DOHH2 (cell line): ENCODE data around the gene WASF2.

ENCODE experiments used
- H3F3A ChIP-seq: fragments of 200-600 bp; sonication (generic), shearing (Covaris generic); 2 replicates; pipeline ENCODE4 v1.6.0; 2016; ENCODE audit warnings: antibody characterized with exemption, mild to moderate bottlenecking; ENCODE audit not compliant: control insufficient read depth, insufficient read depth
- H3K27ac ChIP-seq: fragments of 200-600 bp; sonication (generic); 2 replicates; pipeline ENCODE4 v1.5.1; 2014; ENCODE audit warnings: low read depth, mild to moderate bottlenecking, low read length, moderate library complexity
- H3K27me3 ChIP-seq: fragments of 200-600 bp; sonication (generic); 2 replicates; pipeline ENCODE4 v1.6.1; 2014; ENCODE audit warnings: mild to moderate bottlenecking, low read length, mixed read lengths; ENCODE audit not compliant: control insufficient read depth
- H3K36me3 ChIP-seq: fragments of 200-600 bp; sonication (generic); 2 replicates; pipeline ENCODE4 v1.6.1; 2014; ENCODE audit warnings: mild to moderate bottlenecking, low read length, moderate library complexity, mixed read lengths; ENCODE audit not compliant: control insufficient read depth
- H3K4me1 ChIP-seq: fragments of 200-600 bp; sonication (generic); 2 replicates; pipeline ENCODE4 v1.6.1; 2014; ENCODE audit warnings: mild to moderate bottlenecking, low read length, mixed read lengths; ENCODE audit not compliant: control insufficient read depth
- H3K4me2 ChIP-seq: fragments of 200-600 bp; sonication (generic); 2 replicates; pipeline ENCODE4 v1.6.0; 2014; ENCODE audit warnings: mild to moderate bottlenecking, low read length, moderate library complexity
- H3K4me3 ChIP-seq: fragments of 200-600 bp; sonication (generic); 2 replicates; pipeline ENCODE4 v1.5.1; 2014; ENCODE audit warnings: mild to moderate bottlenecking, low read length, mixed read lengths
- H3K79me2 ChIP-seq: fragments of 200-600 bp; sonication (generic); 2 replicates; pipeline ENCODE4 v1.6.1; 2014; ENCODE audit warnings: mild to moderate bottlenecking, low read length, mixed read lengths; ENCODE audit not compliant: control insufficient read depth
- H3K9me2 ChIP-seq: fragments of 200-600 bp; sonication (generic); replicated peaks from 2 replicates; pipeline ENCODE4 v1.6.1; 2014; ENCODE audit warnings: mild to moderate bottlenecking, low read length, mixed read lengths; ENCODE audit not compliant: control insufficient read depth
- H3K9me3 ChIP-seq: fragments of 200-600 bp; sonication (generic); 2 replicates; pipeline ENCODE4 v1.6.1; 2014; ENCODE audit warnings: antibody characterized with exemption, low read length, mixed read lengths; ENCODE audit not compliant: control insufficient read depth, insufficient read depth
- H4K20me1 ChIP-seq: fragments of 200-600 bp; sonication (generic); 2 replicates; pipeline ENCODE4 v1.6.0; 2014; ENCODE audit warnings: low read depth, mild to moderate bottlenecking, antibody characterized with exemption, low read length, moderate library complexity; ENCODE audit not compliant: control insufficient read depth, insufficient read depth
- CTCF ChIP-seq: fragments of 200-600 bp; sonication (generic); IDR thresholded peaks from one replicate; pipeline ENCODE4 v1.5.1; 2014; ENCODE audit warnings: antibody characterized with exemption, mild to moderate bottlenecking, low read depth, low read length; ENCODE audit not compliant: poor library complexity, severe bottlenecking
- EZH2phosphoT487 ChIP-seq: fragments of 200-600 bp; sonication (generic); IDR thresholded peaks from 2 replicates; pipeline ENCODE4 v1.6.1; 2017; ENCODE audit warnings: borderline replicate concordance, mild to moderate bottlenecking, antibody characterized with exemption, low read length, moderate library complexity, mixed read lengths

The WASF2 gene

DNA sequence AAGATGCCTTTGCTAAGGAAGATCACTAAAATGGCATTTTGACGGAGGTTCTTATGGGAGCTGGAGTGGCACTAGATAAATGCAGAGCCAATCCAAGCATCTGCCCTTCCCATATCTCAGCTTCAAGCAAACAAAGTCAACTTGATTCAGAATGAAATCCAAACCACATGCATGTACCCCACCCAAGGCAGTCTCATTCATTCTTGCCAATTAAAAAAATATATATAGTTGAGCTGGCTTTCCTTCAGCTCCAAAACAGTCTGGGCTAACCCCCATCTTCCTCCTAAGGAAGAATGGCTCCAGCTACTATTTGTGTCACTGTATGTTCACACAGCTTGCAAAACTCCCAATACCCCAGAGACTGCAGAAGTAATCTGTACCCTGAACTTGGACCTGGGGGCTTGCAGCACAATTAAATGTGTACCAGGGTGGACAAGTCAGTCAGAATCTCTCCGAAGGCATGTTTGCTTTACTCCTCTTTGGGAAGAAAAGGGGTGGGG, 62.1 kb downstream of the WASF2 start:
- no peaks in the 10 kb centered on the region for H3K27me3 ChIP-seq
- peaks cover 70% of the 10 kb centered on the region for H3K79me2 ChIP-seq
- no peak overlapping the region for H3K4me3 ChIP-seq
- peaks cover 39% of the 10 kb centered on the region for H3K36me3 ChIP-seq
- 0 out of 2 replicates have a peak, but pooled peaks cover 5% of the 10 kb centered on the region for H3F3A ChIP-seq
- H3K4me2 ChIP-seq: no peak overlapping the region
- no peak overlapping the region for H3K27ac ChIP-seq
- no peaks in the 10 kb centered on the region for H3K9me3 ChIP-seq
- H3K4me1 ChIP-seq: peaks cover 56% of the 10 kb centered on the region
- TF ChIP-seq CTCF (no peak), EZH2phosphoT487 (no peak)
- H4K20me1 ChIP-seq: no peaks in the 10 kb centered on the region; the same call in 1 of the 2 replicates
- no peaks in the 10 kb centered on the region for H3K9me2 ChIP-seq

DNA sequence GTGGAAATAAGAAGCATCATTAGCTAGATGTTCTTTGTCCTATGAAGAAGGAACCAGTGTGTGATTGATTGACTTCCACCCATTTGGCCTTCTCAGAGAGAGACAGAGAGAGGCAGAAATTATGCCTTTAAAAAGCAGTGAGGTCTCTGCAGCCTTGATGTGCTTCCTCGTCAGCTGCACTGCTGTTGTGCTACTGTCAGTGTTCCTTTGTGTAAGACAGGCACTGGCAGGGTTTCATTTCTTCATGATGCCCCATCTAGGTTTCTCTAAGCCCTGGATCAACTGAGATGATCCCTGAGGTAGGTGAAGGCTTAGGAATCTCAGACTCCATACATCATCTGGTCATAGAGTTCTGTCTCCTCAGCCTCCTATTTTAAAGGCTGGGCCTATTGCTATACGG, 62.6 kb downstream of the WASF2 start:
- Histone ChIP-seq H3K27ac (no peak overlapping the region), H3K4me2 (no peak overlapping the region), H4K20me1 (no peaks in the 10 kb centered on the region; the same call in 1 of the 2 replicates), H3K9me2 (no peaks in the 10 kb centered on the region), H3K79me2 (peaks cover 70% of the 10 kb centered on the region), H3K4me1 (peaks cover 52% of the 10 kb centered on the region), H3F3A (0 out of 2 replicates have a peak, but pooled peaks cover 5% of the 10 kb centered on the region), H3K4me3 (no peak overlapping the region), H3K9me3 (no peaks in the 10 kb centered on the region), H3K36me3 (peaks cover 39% of the 10 kb centered on the region), H3K27me3 (no peaks in the 10 kb centered on the region)
- no peak for TF ChIP-seq CTCF
- TF ChIP-seq EZH2phosphoT487: no peak

DNA sequence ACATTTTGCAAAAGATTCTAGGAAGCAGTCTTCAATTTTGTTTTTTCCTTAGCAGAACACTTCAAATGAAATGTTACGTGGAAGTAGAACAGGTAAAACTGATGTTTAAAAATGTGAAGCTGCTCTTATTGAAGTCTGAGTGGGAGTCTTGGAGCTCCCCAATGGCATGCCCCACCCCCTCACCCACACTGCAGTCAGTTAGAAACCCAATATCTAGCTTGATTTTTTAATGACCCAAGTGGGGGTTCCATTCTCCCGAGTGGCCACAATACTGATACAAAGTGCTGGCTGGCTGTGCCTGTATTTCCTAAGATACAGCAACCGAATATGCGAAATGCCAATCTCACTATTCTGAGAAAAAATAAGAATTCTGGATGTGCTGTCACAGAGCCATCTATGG, 66.3 kb downstream of the WASF2 start:
- Histone ChIP-seq H4K20me1 (no peaks in the 10 kb centered on the region), H3K4me3 (no peak overlapping the region), H3K4me2 (no peak overlapping the region), H3K27ac (no peak overlapping the region), H3K9me3 (no peaks in the 10 kb centered on the region), H3K9me2 (no peaks in the 10 kb centered on the region), H3K79me2 (peaks cover 46% of the 10 kb centered on the region), H3F3A (no peaks in the 10 kb centered on the region), H3K27me3 (no peaks in the 10 kb centered on the region), H3K4me1 (peaks cover 22% of the 10 kb centered on the region), H3K36me3 (peaks cover 36% of the 10 kb centered on the region)
- TF ChIP-seq EZH2phosphoT487 (no peak), CTCF (no peak)
